Loucy (cell line): ENCODE measurements around the gene TEAD1.

ENCODE experiments used
- EZH2phosphoT487 ChIP-seq: fragments of 200-600 bp; IDR thresholded peaks from 2 replicates; pipeline ENCODE4 v1.6.1; 2018; ENCODE audit warnings: antibody characterized with exemption, mild to moderate bottlenecking, moderate library complexity, borderline replicate concordance
- TF ChIP-seq, protein P1 (sequence below): fragments of 200-600 bp; sonication (generic); conservative IDR thresholded peaks from 2 replicates; pipeline ENCODE4 v1.5.1; 2014; ENCODE audit warnings: mild to moderate bottlenecking, antibody characterized with exemption, low read length

GRCh38 chr11:12677131-12677530 lies 2.9 kb downstream of the TEAD1 start:
- TF ChIP-seq, protein P1, sequence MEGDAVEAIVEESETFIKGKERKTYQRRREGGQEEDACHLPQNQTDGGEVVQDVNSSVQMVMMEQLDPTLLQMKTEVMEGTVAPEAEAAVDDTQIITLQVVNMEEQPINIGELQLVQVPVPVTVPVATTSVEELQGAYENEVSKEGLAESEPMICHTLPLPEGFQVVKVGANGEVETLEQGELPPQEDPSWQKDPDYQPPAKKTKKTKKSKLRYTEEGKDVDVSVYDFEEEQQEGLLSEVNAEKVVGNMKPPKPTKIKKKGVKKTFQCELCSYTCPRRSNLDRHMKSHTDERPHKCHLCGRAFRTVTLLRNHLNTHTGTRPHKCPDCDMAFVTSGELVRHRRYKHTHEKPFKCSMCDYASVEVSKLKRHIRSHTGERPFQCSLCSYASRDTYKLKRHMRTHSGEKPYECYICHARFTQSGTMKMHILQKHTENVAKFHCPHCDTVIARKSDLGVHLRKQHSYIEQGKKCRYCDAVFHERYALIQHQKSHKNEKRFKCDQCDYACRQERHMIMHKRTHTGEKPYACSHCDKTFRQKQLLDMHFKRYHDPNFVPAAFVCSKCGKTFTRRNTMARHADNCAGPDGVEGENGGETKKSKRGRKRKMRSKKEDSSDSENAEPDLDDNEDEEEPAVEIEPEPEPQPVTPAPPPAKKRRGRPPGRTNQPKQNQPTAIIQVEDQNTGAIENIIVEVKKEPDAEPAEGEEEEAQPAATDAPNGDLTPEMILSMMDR = no peak
- no peak for TF ChIP-seq EZH2phosphoT487
